Neural crest cell (in vitro differentiated cells): ENCODE data around the gene TLN1. TPM values are rescaled to one million over a fixed set of nuclear protein-coding genes. Genes with fewer than 3 reads are reported as not detected.

Experiments
- DNase-seq: peaks from one replicate; pipeline ENCODE4 v3.0.0; 2021; ENCODE audit warnings: low read depth, mixed read lengths, low spot score
- H3K27ac Mint-ChIP-seq: one replicate; pipeline ENCODE4 v1.8.0; 2021; ENCODE audit warnings: mild to moderate bottlenecking, mixed read lengths; ENCODE audit not compliant: unreplicated experiment
- H3K27me3 Mint-ChIP-seq: 2 replicates; pipeline ENCODE4 v1.8.0; 2021; ENCODE audit warnings: low read depth, mild to moderate bottlenecking, mixed read lengths
- H3K36me3 Mint-ChIP-seq: 2 replicates; pipeline ENCODE4 v1.8.0; 2021; ENCODE audit warnings: low read depth, mild to moderate bottlenecking, mixed read lengths
- H3K4me1 Mint-ChIP-seq: 2 replicates; pipeline ENCODE4 v1.8.0; 2021; ENCODE audit warnings: mixed read lengths
- H3K4me3 Mint-ChIP-seq: one replicate; pipeline ENCODE4 v1.8.0; 2021; ENCODE audit warnings: mild to moderate bottlenecking, mixed read lengths
- H3K9me3 Mint-ChIP-seq: 2 replicates; pipeline ENCODE4 v1.8.0; 2021; ENCODE audit warnings: mixed read lengths
- CTCF ChIP-seq: fragments of 200-600 bp; sonication (generic); conservative IDR thresholded peaks from 2 replicates; pipeline ENCODE4 v1.5.0; 2021; ENCODE audit warnings: antibody characterized with exemption, mild to moderate bottlenecking
- total RNA-seq: library from RNA; stranded (reverse); gene quantifications from 2 replicates; pipeline ENCODE4 v1.2.1, GENCODE V29; 2021

Gene TLN1
- total RNA-seq, 1 donor from 2014 or later = 141 TPM

DNA sequence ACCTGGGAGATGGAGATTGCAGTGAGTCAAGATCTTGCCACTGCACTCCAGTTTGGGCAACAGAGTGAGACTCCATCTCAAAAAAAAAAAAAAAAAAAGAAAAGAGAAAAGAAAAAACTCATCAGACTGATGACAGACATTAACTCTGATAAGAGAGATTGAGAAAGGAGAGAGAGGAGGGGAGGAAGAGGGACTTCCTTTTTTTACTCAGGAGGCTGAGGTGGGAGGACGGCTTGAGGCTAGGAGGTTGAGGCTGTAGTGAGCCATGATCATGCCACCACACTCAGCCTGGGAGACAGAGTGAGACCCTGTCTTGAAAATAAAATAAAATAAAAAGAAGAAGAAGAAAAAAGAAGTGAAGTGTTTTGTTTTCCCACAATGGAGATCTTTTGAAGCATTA lies 31.8 kb upstream of the TLN1 start:
- Mint-ChIP-seq H3K27ac (no peak overlapping the region), H3K27me3 (no peaks in the 10 kb centered on the region), H3K4me1 (peaks cover 16% of the 10 kb centered on the region), H3K4me3 (no peak overlapping the region), H3K9me3 (no peaks in the 10 kb centered on the region), H3K36me3 (no peaks in the 10 kb centered on the region)
- TF ChIP-seq CTCF = no peak
- no peak for DNase-seq

DNA sequence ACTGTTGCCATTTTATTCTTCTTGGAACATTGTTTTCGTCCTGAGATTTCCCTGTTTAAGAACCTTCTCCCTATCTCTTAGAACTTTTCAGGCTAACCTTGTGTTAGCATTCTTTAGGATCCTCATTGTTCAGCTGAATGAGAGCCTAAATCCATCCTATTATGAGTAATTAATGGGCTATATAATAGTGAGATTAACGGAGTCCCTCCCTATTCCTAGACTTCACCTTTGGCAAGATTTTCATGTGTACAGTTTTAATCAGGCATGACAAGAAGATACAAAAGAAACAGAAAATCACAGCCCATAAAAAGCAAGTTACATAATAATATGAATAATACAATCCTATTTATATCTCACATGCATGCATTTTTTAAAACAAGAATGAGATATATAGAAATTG lies 31.2 kb upstream of the TLN1 start:
- Mint-ChIP-seq H3K4me3 (no peak overlapping the region), H3K9me3 (no peaks in the 10 kb centered on the region), H3K4me1 (peaks cover 22% of the 10 kb centered on the region), H3K27ac (no peak overlapping the region), H3K36me3 (no peaks in the 10 kb centered on the region), H3K27me3 (no peaks in the 10 kb centered on the region)
- no peak for DNase-seq
- TF ChIP-seq CTCF = no peak

DNA sequence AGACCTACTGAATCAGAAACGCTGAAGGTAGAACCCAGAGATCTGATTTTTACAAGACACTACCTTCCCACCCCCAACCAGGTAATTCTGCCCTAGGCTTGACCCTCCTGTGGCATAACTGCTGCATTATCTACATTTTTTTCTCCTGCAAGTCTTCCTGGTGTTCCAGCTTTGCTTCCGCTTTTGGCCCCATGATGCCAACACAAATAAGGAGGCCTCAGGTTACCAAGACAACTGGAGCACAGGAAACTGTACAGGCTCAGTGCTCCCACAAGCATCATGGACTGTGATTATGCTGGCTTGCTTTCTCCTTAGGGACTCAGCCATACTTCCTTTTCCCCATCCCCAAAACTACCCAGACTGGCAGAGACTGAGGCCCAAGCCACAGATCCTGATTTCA lies 28.7 kb upstream of the TLN1 start:
- Mint-ChIP-seq H3K4me1 (peaks cover 36% of the 10 kb centered on the region), H3K27ac (no peak overlapping the region), H3K9me3 (no peaks in the 10 kb centered on the region), H3K4me3 (peak overlapping the region; percentile 9), H3K27me3 (no peaks in the 10 kb centered on the region), H3K36me3 (peaks cover 3% of the 10 kb centered on the region)
- no peak for DNase-seq
- TF ChIP-seq CTCF = no peak

- TF ChIP-seq CTCF = no peak
Measured at GRCh38 chr9:35759795-35760194, 27.8 kb upstream of the TLN1 start.

GRCh38 chr9:35758475-35759050 lies 26.6 kb upstream of the TLN1 start:
- peak overlapping the region; percentile 41 for H3K4me3 Mint-ChIP-seq
- H3K27ac Mint-ChIP-seq = no peak overlapping the region
- DNase-seq = no peak
- H3K4me1 Mint-ChIP-seq = peaks cover 36% of the 10 kb centered on the region
- TF ChIP-seq CTCF = no peak
- no peaks in the 10 kb centered on the region for H3K9me3 Mint-ChIP-seq
- H3K36me3 Mint-ChIP-seq = peaks cover 3% of the 10 kb centered on the region
- H3K27me3 Mint-ChIP-seq = no peaks in the 10 kb centered on the region

More at GRCh38 chr9:35759795-35760194, 27.8 kb upstream of the TLN1 start:
- peak overlapping the region; percentile 45 for H3K4me3 Mint-ChIP-seq
- DNase-seq = no peak
- peaks cover 3% of the 10 kb centered on the region for H3K36me3 Mint-ChIP-seq
- H3K9me3 Mint-ChIP-seq = no peaks in the 10 kb centered on the region
- H3K27ac Mint-ChIP-seq = no peak overlapping the region
- H3K27me3 Mint-ChIP-seq = no peaks in the 10 kb centered on the region
- peaks cover 36% of the 10 kb centered on the region for H3K4me1 Mint-ChIP-seq
